ENCODE data around the gene SPTLC1.

The SPTLC1 gene

GRCh38 chr9:92066168-92066567, 49.0 kb downstream of the SPTLC1 start:
- TF ChIP-seq, protein P1, sequence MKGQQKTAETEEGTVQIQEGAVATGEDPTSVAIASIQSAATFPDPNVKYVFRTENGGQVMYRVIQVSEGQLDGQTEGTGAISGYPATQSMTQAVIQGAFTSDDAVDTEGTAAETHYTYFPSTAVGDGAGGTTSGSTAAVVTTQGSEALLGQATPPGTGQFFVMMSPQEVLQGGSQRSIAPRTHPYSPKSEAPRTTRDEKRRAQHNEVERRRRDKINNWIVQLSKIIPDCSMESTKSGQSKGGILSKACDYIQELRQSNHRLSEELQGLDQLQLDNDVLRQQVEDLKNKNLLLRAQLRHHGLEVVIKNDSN (IDR thresholded peaks at IDR 0.05), result no peak
- no peak for TF ChIP-seq TAF1 (IDR thresholded peaks at IDR 0.05; ENCODE audit: low read depth)
- no peak for TF ChIP-seq CEBPB (IDR thresholded peaks at IDR 0.05)
- TF ChIP-seq NFIC (IDR thresholded peaks at IDR 0.05), result no peak
- no peak for TF ChIP-seq FOXM1 (IDR thresholded peaks at IDR 0.05; ENCODE audit: borderline replicate concordance, low read depth)
- no peak for TF ChIP-seq CREB1 (IDR thresholded peaks at IDR 0.05; ENCODE audit: low read depth)
- no peak for TF ChIP-seq REST (IDR thresholded peaks at IDR 0.05; ENCODE audit: low read depth)

DNA sequence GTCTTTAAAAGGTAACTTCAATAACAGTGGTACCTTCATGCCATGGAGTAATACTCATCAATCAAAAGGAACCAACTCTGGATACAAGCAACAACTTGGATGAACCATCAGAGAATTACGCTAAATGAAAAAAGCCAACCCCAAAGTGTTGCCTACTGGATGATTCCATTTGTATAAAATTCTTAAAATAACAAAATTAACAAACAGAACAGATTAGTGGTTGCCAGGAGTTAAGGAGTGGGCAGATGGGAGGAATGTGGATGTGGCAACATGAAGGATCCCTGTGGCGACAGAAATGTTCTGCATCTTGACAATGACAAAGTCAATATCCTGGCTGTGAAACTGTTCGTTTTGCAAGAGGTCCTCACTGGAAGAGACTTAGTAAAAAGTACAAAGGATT, 50.5 kb downstream of the SPTLC1 start:
- TF ChIP-seq ZBTB7A (IDR thresholded peaks at IDR 0.05; ENCODE audit: low read depth), result no peak
- no peak for TF ChIP-seq EP300 (IDR thresholded peaks at IDR 0.05; ENCODE audit: borderline replicate concordance)
- no peak for TF ChIP-seq REST (IDR thresholded peaks at IDR 0.05; ENCODE audit: low read depth)
- no peak for TF ChIP-seq YY1 (IDR thresholded peaks at IDR 0.05; ENCODE audit: low read depth)
- TF ChIP-seq MAX (IDR thresholded peaks at IDR 0.05), result no peak
- no peak for TF ChIP-seq FOXM1 (IDR thresholded peaks at IDR 0.05; ENCODE audit: borderline replicate concordance, low read depth)
- TF ChIP-seq CEBPB (IDR thresholded peaks at IDR 0.05), result no peak

GRCh38 chr9:92061184-92061583, 54.0 kb downstream of the SPTLC1 start:
- no peak for TF ChIP-seq RAD21 (IDR thresholded peaks at IDR 0.05; ENCODE audit: low read depth)
- TF ChIP-seq REST (IDR thresholded peaks at IDR 0.05; ENCODE audit: low read depth), result no peak
- no peak for TF ChIP-seq ZBTB7A (IDR thresholded peaks at IDR 0.05; ENCODE audit: low read depth)
- no peak for TF ChIP-seq FOXM1 (IDR thresholded peaks at IDR 0.05; ENCODE audit: borderline replicate concordance, low read depth)
- TF ChIP-seq NFIC (IDR thresholded peaks at IDR 0.05), result no peak
- TF ChIP-seq CREB1 (IDR thresholded peaks at IDR 0.05; ENCODE audit: low read depth), result no peak
- TF ChIP-seq, protein P1 (IDR thresholded peaks at IDR 0.05), result no peak
- TF ChIP-seq EP300 (IDR thresholded peaks at IDR 0.05; ENCODE audit: borderline replicate concordance), result no peak
- TF ChIP-seq TCF12 (IDR thresholded peaks at IDR 0.05; ENCODE audit: low read depth), result no peak
- no peak for TF ChIP-seq CEBPB (IDR thresholded peaks at IDR 0.05)
- no peak for TF ChIP-seq MAX (IDR thresholded peaks at IDR 0.05)
- no peak for TF ChIP-seq TAF1 (IDR thresholded peaks at IDR 0.05; ENCODE audit: low read depth)
- no peak for TF ChIP-seq TEAD4 (IDR thresholded peaks at IDR 0.05)
- no peak for TF ChIP-seq YY1 (IDR thresholded peaks at IDR 0.05; ENCODE audit: low read depth)

- TF ChIP-seq, protein P1 (IDR thresholded peaks at IDR 0.05), result no peak
- TF ChIP-seq TAF1 (IDR thresholded peaks at IDR 0.05; ENCODE audit: low read depth) (no peak), REST (IDR thresholded peaks at IDR 0.05; ENCODE audit: low read depth) (no peak), RAD21 (IDR thresholded peaks at IDR 0.05; ENCODE audit: low read depth) (no peak), FOXM1 (IDR thresholded peaks at IDR 0.05; ENCODE audit: borderline replicate concordance, low read depth) (no peak), ZBTB7A (IDR thresholded peaks at IDR 0.05; ENCODE audit: low read depth) (no peak), MAX (IDR thresholded peaks at IDR 0.05) (no peak)
Observed at GRCh38 chr9:92059661-92060060, 55.6 kb downstream of the SPTLC1 start.

Data from Ishikawa (cell line).